K562 (cell line): ENCODE measurements around the gene SUOX. TPM values are rescaled to one million over a fixed set of nuclear protein-coding genes. Genes with fewer than 3 reads are reported as not detected.
A peak's percentile ranks its signal among the peaks of the same experiment; 100 is the strongest.

ENCODE experiments used
- ATAC-seq: fragments of 200-7000 bp; cut with Tn5 transposase; 3 replicates; pipeline ENCODE4 v1.9.1; 2020; ENCODE audit warnings: moderate library complexity
- BruUV-seq: library from RNA; stranded (reverse); fragments of 400-500 nt; replicated peaks from 2 replicates; lab custom pipeline; 2021; lab: Mats Ljungman, UMichigan
- CTCF ChIA-PET: fragments of 300-600 bp; formaldehyde crosslinking; extraction: SDS; loops from one replicate; lab custom pipeline; 2021; ENCODE audit warnings: low intra/inter-chr PET ratio; lab: Yijun Ruan, JAX
- POLR2A ChIA-PET: fragments of 300-600, 350-650 bp; sonication (Branson Sonifier 250); formaldehyde crosslinking; extraction: SDS; loops from one replicate; lab custom pipeline; 2021; ENCODE audit warnings: antibody characterized with exemption, inconsistent platforms; lab: Yijun Ruan, JAX
- DNase-seq, 4 experiments: peaks; one replicate each; pipeline versions ENCODE4 v3.0.0 to v3.0.0-alpha.2; 2011 to 2018; ENCODE audit warnings: low spot score in 3 of 4, mixed read lengths in 3 of 4; ENCODE audit errors: extremely low read depth in 1 of 4
- FAIRE-seq: peaks from 2 replicates; lab custom pipeline; 2011; peaks lifted over from hg19 to GRCh38; lab: Jason Lieb, UNC
- H2AFZ ChIP-seq: 2 replicates; pipeline ENCODE4 v1.6.0; 2011; ENCODE audit warnings: low read depth, low read length, control low read depth, inconsistent platforms
- H3K27ac ChIP-seq: fragments of 200-600 bp; 3 replicates; pipeline ENCODE4 v1.8.0; 2011; ENCODE audit warnings: low read depth, mild to moderate bottlenecking, control low read depth, inconsistent platforms, low read length, moderate library complexity, mixed read lengths; ENCODE audit errors: extremely low read depth
- H3K27me3 ChIP-seq, 2 experiments: fragments of 300-600 bp in 1 of 2; 2 replicates in 1 of 2; 3 replicates in 1 of 2; pipeline versions ENCODE4 v1.6.0 to v1.8.0; 2011; ENCODE audit warnings: inconsistent platforms in 2 of 2, low read length in 2 of 2, mild to moderate bottlenecking in 1 of 2, mixed read lengths in 1 of 2, moderate library complexity in 1 of 2; ENCODE audit not compliant: control insufficient read depth in 2 of 2, insufficient read depth in 2 of 2
- H3K36me3 ChIP-seq: fragments of 300-600 bp; 3 replicates; pipeline ENCODE4 v1.8.0; 2011; ENCODE audit warnings: mild to moderate bottlenecking, low read length, inconsistent platforms; ENCODE audit not compliant: control insufficient read depth, insufficient read depth
- H3K4me1 ChIP-seq, 2 experiments: fragments of 200-600 bp in 1 of 2; replicated peaks in 1 of 2; 2 replicates in 1 of 2; 3 replicates in 1 of 2; pipeline versions ENCODE4 v1.5.1 to v1.8.0; 2011; ENCODE audit warnings: inconsistent platforms in 2 of 2, low read length in 2 of 2, mild to moderate bottlenecking in 1 of 2, mixed read lengths in 1 of 2, moderate library complexity in 1 of 2; ENCODE audit not compliant: control insufficient read depth in 2 of 2, insufficient read depth in 2 of 2
- H3K4me2 ChIP-seq: 2 replicates; pipeline ENCODE4 v1.6.1; 2011; ENCODE audit warnings: low read length, control low read depth, inconsistent platforms, mixed read lengths; ENCODE audit not compliant: insufficient read depth
- H3K4me3 ChIP-seq: fragments of 200-600 bp; sonication (generic), shearing (Covaris generic); 2 replicates; pipeline ENCODE4 v1.5.1; 2016; ENCODE audit warnings: control low read depth, inconsistent platforms
- H3K79me2 ChIP-seq: fragments of 200-600 bp; 3 replicates; pipeline ENCODE4 v1.8.0; 2011; ENCODE audit warnings: low read length, inconsistent platforms; ENCODE audit not compliant: control insufficient read depth, insufficient read depth
- H3K9ac ChIP-seq, 2 experiments: 2 replicates each; pipeline versions ENCODE4 v1.6.0 to v1.6.1; 2011; ENCODE audit warnings: low read depth in 2 of 2, low read length in 2 of 2, control low read depth in 1 of 2, inconsistent platforms in 1 of 2, mild to moderate bottlenecking in 1 of 2, mixed read lengths in 1 of 2; ENCODE audit not compliant: insufficient read depth in 1 of 2
- H3K9me1 ChIP-seq: one replicate; pipeline ENCODE4 v1.6.0; 2011; ENCODE audit warnings: inconsistent platforms, mild to moderate bottlenecking, low read length, moderate library complexity; ENCODE audit not compliant: control insufficient read depth, insufficient read depth
- H3K9me3 ChIP-seq: replicated peaks from 2 replicates; pipeline ENCODE4 v1.5.1; 2011; ENCODE audit warnings: low read depth, low read length, inconsistent platforms; ENCODE audit not compliant: control insufficient read depth, insufficient read depth
- H4K20me1 ChIP-seq: replicated peaks from 2 replicates; pipeline ENCODE4 v1.6.1; 2011; ENCODE audit warnings: low read length, inconsistent platforms, mixed read lengths; ENCODE audit not compliant: control insufficient read depth, insufficient read depth
- BCLAF1 ChIP-seq, 2 experiments: fragments of 450-650 bp in 1 of 2; IDR thresholded peaks; 2 replicates each; pipeline ENCODE4 v1.6.1; 2011 to 2017; ENCODE audit warnings: low read depth in 2 of 2, antibody characterized with exemption in 1 of 2, borderline replicate concordance in 1 of 2, low read length in 1 of 2, mild to moderate bottlenecking in 1 of 2, mixed read lengths in 1 of 2; ENCODE audit not compliant: control insufficient read depth in 1 of 2
- CEBPZ ChIP-seq: fragments of 150-350 bp; IDR thresholded peaks from 2 replicates; pipeline ENCODE4 v1.6.1; 2014; ENCODE audit warnings: low read depth, mild to moderate bottlenecking, low read length, borderline replicate concordance
- ELF4 ChIP-seq: fragments of 450-650 bp; formaldehyde crosslinking; IDR thresholded peaks from 2 replicates; pipeline ENCODE4 v1.4.0; 2022; ENCODE audit warnings: missing genetic modification characterization
- EZH2 ChIP-seq: IDR thresholded peaks from 2 replicates; pipeline ENCODE4 v1.6.1; 2012; ENCODE audit warnings: low read depth, mild to moderate bottlenecking, inconsistent platforms, low read length, borderline replicate concordance
- HDAC8 ChIP-seq: fragments of 450-650 bp; IDR thresholded peaks from 2 replicates; pipeline ENCODE4 v1.6.1; 2016; ENCODE audit warnings: mild to moderate bottlenecking, missing genetic modification characterization, moderate library complexity, missing compliant biosample characterization
- L3MBTL2 ChIP-seq: fragments of 450-650 bp; IDR thresholded peaks from 2 replicates; pipeline ENCODE4 v1.6.1; 2016; ENCODE audit warnings: mild to moderate bottlenecking, moderate library complexity
- MXI1 ChIP-seq: IDR thresholded peaks from 2 replicates; pipeline ENCODE4 v1.6.1; 2011; ENCODE audit warnings: low read depth, mild to moderate bottlenecking, improper control_type of control experiment, low read length
- MYC ChIP-seq, 2 experiments: fragments of 250-450 bp in 1 of 2; sonication (Bioruptor Pico) in 1 of 2; IDR thresholded peaks; 2 replicates each; pipeline versions ENCODE4 v1.5.1 to v1.6.1; 2012 to 2021; ENCODE audit warnings: low read depth in 2 of 2, borderline replicate concordance in 1 of 2, improper control_type of control experiment in 1 of 2, low read length in 1 of 2, mild to moderate bottlenecking in 1 of 2, moderate library complexity in 1 of 2
- NFYB ChIP-seq: IDR thresholded peaks from 2 replicates; pipeline ENCODE4 v1.6.1; 2011; ENCODE audit warnings: mild to moderate bottlenecking, moderate library complexity; ENCODE audit not compliant: insufficient read length; ENCODE audit errors: extremely low read depth
- SRF ChIP-seq, 2 experiments: fragments of 250-450, 450-650 bp in 1 of 2; sonication (Bioruptor Pico) in 1 of 2; sonication (generic) in 1 of 2; formaldehyde crosslinking; IDR thresholded peaks; 2 replicates each; pipeline versions ENCODE4 v1.5.0 to v1.5.1; 2020 to 2022; ENCODE audit warnings: mild to moderate bottlenecking in 1 of 2, missing genetic modification reagents in 1 of 2
- TBP ChIP-seq: optimal IDR thresholded peaks from 2 replicates; pipeline ENCODE3; 2011; ENCODE audit warnings: low read depth, low read length, improper control_type of control experiment
- ZNF140 ChIP-seq: fragments of 250-450 bp; sonication (Bioruptor Pico); IDR thresholded peaks from 2 replicates; pipeline ENCODE4 v1.8.0; 2021; ENCODE audit warnings: moderate library complexity, mild to moderate bottlenecking, inconsistent platforms
- ZNF184 ChIP-seq: sonication (generic); formaldehyde crosslinking; IDR thresholded peaks from 2 replicates; pipeline ENCODE4 v1.5.0; 2020; ENCODE audit warnings: missing genetic modification reagents
- WGBS: fragments of 100-300 bp; shearing (Covaris generic); methylation state at CpG from one replicate; pipeline ENCODE4 v1.1.6; 2016; ENCODE audit warnings: low coverage, mixed read lengths; ENCODE audit not compliant: insufficient coverage; ENCODE audit errors: missing lambda C conversion rate; 5-methylcytosine and 5-hydroxymethylcytosine counted together
- in situ Hi-C: fragments of 300-500 bp; cut with MboI; formaldehyde crosslinking; loops from 4 replicates; pipeline ENCODE4 v1.15.0; 2018; ENCODE audit warnings: inconsistent platforms, mixed read lengths
- intact Hi-C: fragments of 100-400 bp; cut with micrococcal nuclease; formaldehyde crosslinking; loops from 2 replicates; pipeline ENCODE4 v1.14.2; 2022
- polyA plus RNA-seq, 8 experiments: library from polyadenylated mRNA; depleted of rRNA in 4 of 8; stranded (reverse) in 5 of 8; unstranded in 3 of 8; fragments of >200 nt; fragmentation: Nextera tagmentation in 2 of 8; fragmentation: Illumina TruSeq in 1 of 8; extraction: Ambion mirVana in 2 of 8; extraction: Trizol in 1 of 8; gene quantifications; 2 replicates each; pipeline versions ENCODE4 v1.2.1 to v1.2.3, GENCODE V29; 2011 to 2014; ENCODE audit warnings: inconsistent platforms in 1 of 8, missing spikeins in 1 of 8
- total RNA-seq, 7 experiments: library from RNA; depleted of rRNA in 6 of 7; stranded (reverse); fragments of >200 nt in 6 of 7; fragmentation: Illumina TruSeq in 2 of 7; extraction: Trizol in 2 of 7; gene quantifications; 2 replicates each; pipeline versions ENCODE4 v1.2.1 to v1.2.3, GENCODE V29; 2011 to 2021; ENCODE audit warnings: low replicate concordance in 1 of 7

The SUOX gene
- total and polyA plus RNA-seq, 9 of the 15 experiments (the other 6 are each of a cell fraction or from before 2014, with no cell fraction given) = 9.2 to 39.7 (median 25.4) TPM

- no peak for TF ChIP-seq CEBPZ
- TF ChIP-seq SRF (CRISPR knock-in tag; IDR thresholded peaks at IDR 0.05) = no peak
- no peak for TF ChIP-seq L3MBTL2
- no peak for TF ChIP-seq ZNF140 (CRISPR knock-in tag)
- no peak for TF ChIP-seq EZH2
- TF ChIP-seq MXI1 = no peak
- no peak for TF ChIP-seq HDAC8
These were observed 31.8 kb upstream of the SUOX start (continued) for GRCh38 chr12:55965240-55965639.

GRCh38 chr12:55965941-55966407, 31.1 kb upstream of the SUOX start, which contains the start of gene PMEL:
TSS of gene PMEL (minus strand) at chr12:55966042. CDS start at chr12:55966011, 31 bp downstream.
- no peaks in the 10 kb centered on the region for H3K27me3 ChIP-seq
- CTCF ChIA-PET = no interaction called here
- H3K79me2 ChIP-seq = peaks cover 23% of the 10 kb centered on the region
- peaks cover 31% of the 10 kb centered on the region; the same call in 2 of the 3 replicates for H3K36me3 ChIP-seq
- no peaks in the 10 kb centered on the region for H3K9me1 ChIP-seq
- intact Hi-C loops (no loop called here), in situ Hi-C loops (no loop called here)
- FAIRE-seq = peak; percentile 49
- peak in 1 of 4 experiments; percentile 16 for DNase-seq
- peak within 1 kb of the TSS; percentile 73 for H3K4me3 ChIP-seq
- ATAC-seq = peak; percentile 12
- peak within 1 kb of the TSS; percentile 80 for H3K4me2 ChIP-seq
- POLR2A ChIA-PET = no interaction called here
- H3K9me3 ChIP-seq = no peaks in the 10 kb centered on the region
- TSS peak; percentile 93 for BruUV-seq
- WGBS = 17% methylated on average over 3 of the region's 4 CpGs
- peak within 1 kb of the TSS; percentile 77 for H3K27ac ChIP-seq
- H3K9ac ChIP-seq = peak within 1 kb of the TSS; percentile 82 to 97
- H4K20me1 ChIP-seq = no peaks in the 10 kb centered on the region
- H2AFZ ChIP-seq = peak within 1 kb of the TSS; percentile 87
- peaks cover 5 to 12% of the 10 kb centered on the region in 2 experiments; a peak in 4 of 5 replicates for H3K4me1 ChIP-seq
- no peak for TF ChIP-seq NFYB
- TF ChIP-seq MYC (IDR thresholded peaks at IDR 0.05; ENCODE audit: low read depth, low read length) = no peak
- TF ChIP-seq MYC (CRISPR knock-in tag; IDR thresholded peaks at IDR 0.05; ENCODE audit: borderline replicate concordance, low read depth) = no peak
- TF ChIP-seq BCLAF1 (IDR thresholded peaks at IDR 0.05; ENCODE audit: borderline replicate concordance in 1 of 2, control insufficient read depth in 1 of 2, low read depth in 2 of 2, low read length in 1 of 2) = 0 out of 4 replicates have a peak, but pooled peaks of 1 of the 2 experiments have one; percentile 63
- peak; percentile 76 for TF ChIP-seq TBP
- TF ChIP-seq ELF4 = 0 out of 2 replicates have a peak, but pooled peaks have one; percentile 36
- no peak for TF ChIP-seq ZNF184
